Loucy (cell line): Measurements from ENCODE around the gene PPFIA4.

Experiments used
- H2AFZ ChIP-seq: fragments of 200-600 bp; sonication (generic); 2 replicates; pipeline ENCODE4 v1.6.0; 2016; ENCODE audit warnings: antibody characterized with exemption, mild to moderate bottlenecking, low read length, moderate library complexity
- H3F3A ChIP-seq: fragments of 200-600 bp; 2 replicates; pipeline ENCODE4 v1.6.0; 2016; ENCODE audit warnings: antibody characterized with exemption, low read depth, mild to moderate bottlenecking
- H3K27me3 ChIP-seq: fragments of 200-600 bp; sonication (generic); 2 replicates; pipeline ENCODE4 v1.6.1; 2014; ENCODE audit warnings: low read length, mild to moderate bottlenecking; ENCODE audit not compliant: insufficient read depth, poor library complexity, severe bottlenecking
- H3K36me3 ChIP-seq: fragments of 200-600 bp; sonication (generic); 2 replicates; pipeline ENCODE4 v1.6.1; 2016; ENCODE audit warnings: low read length; ENCODE audit not compliant: insufficient read depth
- H3K4me1 ChIP-seq: fragments of 200-600 bp; sonication (generic); 2 replicates; pipeline ENCODE4 v1.5.1; 2014; ENCODE audit warnings: low read length, mild to moderate bottlenecking; ENCODE audit not compliant: insufficient read depth, poor library complexity, severe bottlenecking
- H3K4me2 ChIP-seq: fragments of 200-600 bp; sonication (generic); 2 replicates; pipeline ENCODE4 v1.6.0; 2014; ENCODE audit warnings: antibody characterized with exemption, low read length, low read depth, mild to moderate bottlenecking; ENCODE audit not compliant: poor library complexity, severe bottlenecking
- H3K4me3 ChIP-seq: fragments of 200-600 bp; sonication (generic); 2 replicates; pipeline ENCODE4 v1.5.1; 2014; ENCODE audit warnings: low read length, mild to moderate bottlenecking, mixed read lengths; ENCODE audit not compliant: poor library complexity, severe bottlenecking
- H3K79me2 ChIP-seq: fragments of 200-600 bp; sonication (generic); 2 replicates; pipeline ENCODE4 v1.6.1; 2014; ENCODE audit warnings: low read length; ENCODE audit not compliant: insufficient read depth
- H3K9ac ChIP-seq: fragments of 200-600 bp; sonication (generic); 2 replicates; pipeline ENCODE4 v1.6.0; 2014; ENCODE audit warnings: mild to moderate bottlenecking, low read depth, low read length, moderate library complexity; ENCODE audit not compliant: poor library complexity, severe bottlenecking
- H3K9me2 ChIP-seq: fragments of 200-600 bp; sonication (generic); replicated peaks from 2 replicates; pipeline ENCODE4 v1.6.1; 2016; ENCODE audit warnings: low read depth, low read length, mixed read lengths
- H3K9me3 ChIP-seq: fragments of 200-600 bp; sonication (generic); 2 replicates; pipeline ENCODE4 v1.6.1; 2014; ENCODE audit warnings: mild to moderate bottlenecking, antibody characterized with exemption, low read length, low read depth; ENCODE audit not compliant: insufficient read depth
- H4K20me1 ChIP-seq: fragments of 200-600 bp; sonication (generic); 2 replicates; pipeline ENCODE4 v1.6.0; 2014; ENCODE audit warnings: antibody characterized with exemption, low read length, mild to moderate bottlenecking; ENCODE audit not compliant: insufficient read depth, poor library complexity, severe bottlenecking
- CTCF ChIP-seq: fragments of 200-600 bp; sonication (generic); conservative IDR thresholded peaks from 2 replicates; pipeline ENCODE4 v1.5.1; 2014; ENCODE audit warnings: mild to moderate bottlenecking, antibody characterized with exemption, low read length
- EZH2phosphoT487 ChIP-seq: fragments of 200-600 bp; IDR thresholded peaks from 2 replicates; pipeline ENCODE4 v1.6.1; 2018; ENCODE audit warnings: antibody characterized with exemption, mild to moderate bottlenecking, moderate library complexity, borderline replicate concordance

The PPFIA4 gene

GRCh38 chr1:203078478-203078877 is 52.2 kb downstream of the PPFIA4 start:
- H3K4me2 ChIP-seq = no peak overlapping the region
- no peaks in the 10 kb centered on the region for H3K9me3 ChIP-seq
- no peaks in the 10 kb centered on the region for H3F3A ChIP-seq
- no peak overlapping the region for H2AFZ ChIP-seq
- H3K36me3 ChIP-seq = no peaks in the 10 kb centered on the region
- H4K20me1 ChIP-seq = no peaks in the 10 kb centered on the region
- no peaks in the 10 kb centered on the region for H3K27me3 ChIP-seq
- no peak for TF ChIP-seq EZH2phosphoT487
- TF ChIP-seq CTCF = no peak
- H3K4me1 ChIP-seq = no peaks in the 10 kb centered on the region
- H3K9ac ChIP-seq = no peak overlapping the region
- H3K9me2 ChIP-seq = no peaks in the 10 kb centered on the region
- no peak overlapping the region for H3K4me3 ChIP-seq
- no peaks in the 10 kb centered on the region for H3K79me2 ChIP-seq

- Histone ChIP-seq H3K4me1 (no peaks in the 10 kb centered on the region), H3K9ac (no peak overlapping the region), H4K20me1 (no peaks in the 10 kb centered on the region), H3F3A (no peaks in the 10 kb centered on the region), H3K4me2 (no peak overlapping the region), H3K27me3 (no peaks in the 10 kb centered on the region), H3K9me3 (no peaks in the 10 kb centered on the region), H3K36me3 (no peaks in the 10 kb centered on the region), H3K9me2 (no peaks in the 10 kb centered on the region), H3K79me2 (no peaks in the 10 kb centered on the region), H2AFZ (no peak overlapping the region), H3K4me3 (no peak overlapping the region)
- TF ChIP-seq EZH2phosphoT487 (no peak), CTCF (no peak)
Observed at GRCh38 chr1:203080456-203080855, 54.2 kb downstream of the PPFIA4 start.

GRCh38 chr1:203081465-203082230 is 55.4 kb downstream of the PPFIA4 start:
- Histone ChIP-seq H3K36me3 (no peaks in the 10 kb centered on the region), H3K79me2 (no peaks in the 10 kb centered on the region), H4K20me1 (no peaks in the 10 kb centered on the region), H3K4me2 (no peak overlapping the region), H3K9ac (no peak overlapping the region), H3F3A (no peaks in the 10 kb centered on the region), H3K27me3 (no peaks in the 10 kb centered on the region), H3K4me3 (no peak overlapping the region), H3K9me3 (no peaks in the 10 kb centered on the region), H3K4me1 (no peaks in the 10 kb centered on the region), H3K9me2 (no peaks in the 10 kb centered on the region), H2AFZ (no peak overlapping the region)
- TF ChIP-seq EZH2phosphoT487 (no peak), CTCF (no peak)
